DMS53 treated with DMSO at 0.1 percent for 48 hours (cell line): ENCODE results near the gene PIK3R5.

Experiments
- DNase-seq: peaks from one replicate; lab custom pipeline; 2025; ENCODE audit not compliant: unreplicated experiment; lab: John Stamatoyannopoulos, UW

Gene PIK3R5

DNA sequence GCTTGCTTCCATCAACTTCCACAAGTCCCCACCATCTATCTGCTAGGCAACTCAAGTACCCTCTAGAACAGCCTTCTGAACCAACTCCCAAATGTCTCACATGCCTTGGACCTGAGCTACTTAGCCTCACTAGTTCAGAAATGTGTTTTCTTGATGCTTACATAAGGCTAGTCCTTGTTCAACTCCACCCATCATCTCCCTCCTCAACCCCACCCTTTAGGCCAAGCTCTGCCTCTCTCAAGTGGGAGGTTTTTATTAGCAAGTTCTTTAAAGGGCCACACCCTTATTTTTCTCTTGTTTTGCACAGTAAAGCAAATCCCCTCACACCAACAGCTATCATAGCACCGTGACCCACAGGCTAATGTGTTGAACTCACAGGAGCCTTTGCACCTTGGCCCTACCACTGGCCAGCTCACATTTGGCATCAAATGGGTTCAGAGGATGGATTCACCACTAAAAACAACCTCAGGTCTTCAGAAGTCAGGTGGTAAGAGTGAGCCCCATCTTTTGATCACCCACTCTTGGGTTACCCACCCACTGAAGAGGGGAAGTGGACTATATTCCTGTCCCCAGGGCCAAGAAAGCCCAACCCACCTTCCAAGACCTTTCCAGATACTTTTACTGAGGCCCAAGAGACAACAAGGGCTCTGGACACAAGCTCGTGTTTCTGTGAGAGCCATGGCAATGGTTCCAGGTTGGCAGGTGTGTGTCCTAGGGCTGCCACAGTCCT, 12.2 kb downstream of the PIK3R5 start:
- DNase-seq: no peak

DNA sequence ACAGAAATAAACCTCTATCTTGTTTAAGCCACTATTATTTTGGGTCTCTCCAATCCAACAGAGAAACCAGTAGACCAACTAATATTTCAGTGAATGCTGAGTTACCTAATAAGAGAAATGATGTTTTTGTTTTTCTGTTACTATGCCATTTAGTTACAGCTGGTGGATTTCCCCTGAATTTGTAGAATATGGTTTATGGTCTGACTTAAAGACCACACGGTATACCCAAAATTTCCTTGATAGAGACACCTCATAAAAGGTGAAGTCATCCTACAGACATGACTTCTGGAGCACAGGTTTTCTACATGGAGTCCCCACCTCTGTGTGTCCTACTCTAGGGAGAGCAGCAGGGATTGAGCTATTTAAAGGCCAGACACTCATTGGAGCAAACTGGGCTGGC, 13.3 kb downstream of the PIK3R5 start:
- no peak for DNase-seq

DNA sequence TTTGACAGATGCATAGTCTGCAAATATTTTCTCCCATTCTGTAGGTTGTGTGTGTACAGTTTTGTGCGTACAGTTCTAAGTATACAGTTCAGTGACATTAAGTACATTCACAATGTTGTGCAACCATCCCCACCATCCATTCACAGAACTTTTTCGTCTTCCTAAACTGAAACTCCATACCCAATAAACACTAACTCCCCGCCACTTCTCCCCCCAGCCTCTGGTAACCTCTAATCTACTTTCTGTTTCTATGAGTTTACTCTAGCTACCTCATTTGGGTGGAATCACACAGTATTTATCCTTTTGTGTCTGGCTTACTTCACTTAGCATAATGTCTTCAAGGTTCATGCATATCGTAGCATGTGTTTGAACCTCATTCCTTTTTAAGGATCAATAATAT, 14.3 kb downstream of the PIK3R5 start:
- DNase-seq: no peak

DNA sequence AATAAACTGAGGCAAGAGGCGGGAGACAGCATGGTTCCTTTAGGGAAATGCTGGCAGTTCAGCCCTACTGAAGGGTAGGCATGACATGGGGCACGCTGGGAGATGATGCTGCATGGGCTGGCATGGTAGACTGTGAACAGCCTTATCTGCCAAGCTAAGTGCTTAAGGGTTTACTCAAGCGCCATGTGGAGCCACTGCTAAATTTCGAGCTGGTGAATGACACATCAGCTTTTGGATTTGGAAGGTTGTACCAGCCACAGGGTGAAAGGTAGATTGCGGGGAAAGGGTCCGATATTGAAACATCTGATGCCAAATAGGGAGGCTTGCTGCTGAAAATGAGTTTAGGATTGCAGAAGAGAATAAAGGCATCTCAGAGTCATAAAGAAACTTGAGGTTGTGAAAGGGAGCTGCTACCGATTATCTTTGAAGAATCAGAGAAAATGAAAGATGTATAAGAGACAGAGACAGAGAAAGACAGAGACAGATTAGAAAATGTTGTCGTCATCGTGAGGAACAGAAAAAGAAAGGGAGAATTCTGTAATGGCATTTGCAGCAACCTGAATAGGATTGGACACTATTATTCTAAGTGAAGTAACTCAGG, 16.3 kb downstream of the PIK3R5 start:
- no peak for DNase-seq

DNA sequence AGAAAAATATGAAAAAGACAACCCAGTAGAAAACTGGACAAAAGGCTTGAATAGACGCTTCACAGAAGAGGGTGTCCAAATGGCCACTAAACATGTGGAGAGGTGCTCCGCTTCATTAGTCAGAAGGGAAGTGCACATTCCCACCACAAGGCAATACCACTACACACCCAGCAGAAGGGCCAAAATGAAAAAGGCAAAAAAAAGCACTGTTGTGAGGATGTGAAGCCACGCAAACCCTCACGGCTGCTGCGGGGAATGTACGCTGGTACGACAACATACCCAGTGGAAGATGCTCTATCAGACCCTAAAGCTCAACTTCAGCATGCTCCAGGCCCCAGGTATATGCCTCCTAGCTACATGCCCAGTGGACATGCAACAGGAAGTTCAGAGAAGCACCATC, 17.0 kb downstream of the PIK3R5 start:
- no peak for DNase-seq

DNA sequence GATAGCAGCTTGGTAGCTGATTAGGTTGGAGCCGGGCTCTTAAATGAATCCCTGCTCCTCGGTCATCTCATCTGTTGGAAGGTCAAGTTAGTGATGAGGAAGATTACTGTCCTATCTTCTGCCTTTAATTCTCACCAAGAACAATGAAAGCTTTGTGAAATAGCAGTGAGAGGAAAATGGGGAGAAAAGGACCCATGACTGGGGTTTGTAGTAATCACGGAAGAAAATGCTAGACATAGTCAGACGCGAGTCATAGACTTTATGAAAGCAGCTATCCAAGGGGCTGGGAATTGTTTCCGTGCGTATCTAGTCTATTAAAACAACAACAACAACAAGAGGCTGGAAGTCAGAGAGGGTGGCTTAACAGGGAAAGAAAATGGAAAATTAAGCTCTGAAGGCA, 18.3 kb downstream of the PIK3R5 start:
- no peak for DNase-seq

DNA sequence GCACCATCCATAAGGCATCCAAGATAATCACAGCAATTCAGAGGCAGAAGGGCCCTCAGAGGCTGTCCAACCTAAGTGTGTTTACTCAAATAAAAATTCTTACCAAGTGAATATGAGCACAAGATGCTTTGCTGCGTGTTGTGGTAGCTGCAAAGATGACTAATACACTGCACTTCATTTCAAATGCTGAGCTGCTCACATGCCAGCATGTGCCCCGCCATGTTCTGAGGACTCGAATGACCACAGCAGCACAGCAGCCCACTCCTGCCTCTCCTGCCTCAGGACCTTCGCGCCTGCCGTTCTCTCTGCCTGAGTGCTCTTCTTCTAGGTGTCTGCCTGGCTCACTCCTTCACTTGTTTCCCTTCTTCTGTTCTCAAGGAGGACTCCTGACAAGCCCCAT, 19.0 kb downstream of the PIK3R5 start:
- no peak for DNase-seq

DNA sequence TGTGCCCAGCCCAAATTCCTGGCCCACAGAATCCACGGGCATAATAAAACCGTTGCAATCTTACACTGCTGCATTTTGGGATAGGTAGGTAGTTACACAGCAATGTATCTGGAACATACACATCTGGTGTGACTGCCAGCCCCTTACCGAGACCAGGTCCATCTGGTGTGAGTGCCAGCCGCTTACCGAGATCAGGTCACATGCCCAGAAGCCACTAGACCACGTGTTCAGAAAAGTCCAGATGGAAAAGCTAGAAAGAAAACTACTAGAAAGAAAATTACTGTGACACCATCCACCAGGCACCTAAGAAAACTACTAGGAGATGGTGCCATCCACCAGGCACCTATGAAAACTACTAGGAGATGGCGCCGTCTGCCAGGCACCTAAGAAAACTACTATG, 19.4 kb downstream of the PIK3R5 start:
- DNase-seq: no peak

DNA sequence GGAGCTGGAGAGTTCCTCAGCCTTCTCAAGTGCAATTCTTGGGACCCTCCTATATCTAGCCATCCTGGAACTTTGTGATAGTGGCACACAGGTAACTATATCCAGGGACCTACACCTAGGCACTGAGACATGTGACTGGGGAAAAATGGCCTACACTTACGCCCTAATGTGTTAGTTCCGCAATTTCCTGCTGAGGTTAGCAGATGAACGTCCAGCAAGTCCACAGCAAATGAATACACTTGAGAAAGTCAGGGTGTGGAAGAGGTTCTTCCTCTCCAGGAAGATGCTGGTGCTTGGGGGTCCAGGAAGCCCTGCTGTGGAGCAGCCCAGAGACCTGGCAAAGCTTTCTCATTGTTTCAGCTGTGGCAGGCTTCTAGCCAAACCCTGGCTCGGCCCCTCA, 20.8 kb downstream of the PIK3R5 start:
- DNase-seq: no peak

DNA sequence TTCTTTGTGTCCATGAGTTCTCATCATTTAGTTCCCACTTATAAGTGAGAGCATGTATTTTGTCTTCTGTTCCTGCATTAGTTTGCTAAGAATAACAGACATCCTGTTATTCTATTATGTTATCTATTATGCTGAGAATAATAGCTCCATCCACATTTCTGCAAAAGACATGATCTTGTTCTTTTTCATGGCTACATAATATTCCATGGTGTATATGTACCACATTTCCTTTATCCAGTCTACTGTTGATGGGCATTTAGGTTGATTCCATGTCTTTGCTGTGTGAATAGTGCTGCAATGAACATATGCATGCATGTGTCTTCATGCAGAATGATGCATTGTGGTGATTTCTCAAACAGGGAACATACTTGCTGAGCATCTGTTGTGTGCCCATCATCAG, 21.4 kb downstream of the PIK3R5 start:
- no peak for DNase-seq

DNA sequence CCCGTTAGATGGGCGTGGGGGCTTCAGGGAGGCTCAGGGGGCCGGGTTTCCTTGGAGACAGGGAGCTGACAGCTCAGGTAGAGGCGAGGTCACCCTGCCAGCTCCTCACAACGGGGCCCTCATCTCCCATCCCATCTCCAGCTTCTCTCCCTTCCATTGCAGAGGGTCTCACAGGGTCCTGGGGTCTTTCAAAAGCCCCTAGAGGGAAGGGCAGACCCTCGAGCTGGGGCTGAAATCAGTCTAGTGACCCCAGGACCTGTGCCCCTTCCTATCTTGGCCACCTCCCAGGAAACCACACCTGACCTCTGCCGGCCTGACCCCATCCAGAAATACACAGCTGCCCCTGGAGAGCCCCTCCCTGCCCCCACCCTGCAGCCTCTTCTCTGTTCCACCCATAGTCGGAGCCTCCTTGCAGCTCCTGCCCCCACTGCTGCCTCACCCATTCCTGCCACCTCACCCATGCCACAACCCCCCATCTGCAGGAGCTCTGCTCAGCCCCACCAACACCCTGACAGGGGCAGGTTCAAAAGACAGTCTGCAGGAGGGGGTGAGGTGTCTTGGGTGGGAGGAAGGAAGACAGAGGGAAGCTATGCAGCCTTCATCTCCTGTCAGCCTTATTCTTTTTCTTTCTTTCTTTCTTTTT, 23.4 kb downstream of the PIK3R5 start:
- no peak for DNase-seq

DNA sequence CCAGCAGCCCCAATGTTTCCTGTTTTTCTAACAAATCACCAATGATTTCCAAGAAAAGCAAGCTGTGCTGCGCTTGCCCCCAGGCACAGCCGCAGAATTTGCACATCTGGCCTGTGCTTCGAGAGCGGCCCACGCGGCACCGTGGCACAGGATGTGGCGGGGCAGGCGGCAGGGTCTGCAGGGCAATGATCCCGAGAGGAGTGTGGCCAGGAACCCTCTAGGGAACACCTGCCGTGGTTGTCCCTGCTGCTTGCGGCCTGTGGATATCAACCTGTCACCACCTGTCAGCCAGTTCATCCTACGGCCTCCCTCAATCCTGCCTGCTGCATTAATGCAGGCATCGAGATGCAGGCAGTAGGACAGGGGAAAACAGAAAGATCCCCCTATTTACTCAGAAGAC, 24.0 kb downstream of the PIK3R5 start:
- DNase-seq: no peak

DNA sequence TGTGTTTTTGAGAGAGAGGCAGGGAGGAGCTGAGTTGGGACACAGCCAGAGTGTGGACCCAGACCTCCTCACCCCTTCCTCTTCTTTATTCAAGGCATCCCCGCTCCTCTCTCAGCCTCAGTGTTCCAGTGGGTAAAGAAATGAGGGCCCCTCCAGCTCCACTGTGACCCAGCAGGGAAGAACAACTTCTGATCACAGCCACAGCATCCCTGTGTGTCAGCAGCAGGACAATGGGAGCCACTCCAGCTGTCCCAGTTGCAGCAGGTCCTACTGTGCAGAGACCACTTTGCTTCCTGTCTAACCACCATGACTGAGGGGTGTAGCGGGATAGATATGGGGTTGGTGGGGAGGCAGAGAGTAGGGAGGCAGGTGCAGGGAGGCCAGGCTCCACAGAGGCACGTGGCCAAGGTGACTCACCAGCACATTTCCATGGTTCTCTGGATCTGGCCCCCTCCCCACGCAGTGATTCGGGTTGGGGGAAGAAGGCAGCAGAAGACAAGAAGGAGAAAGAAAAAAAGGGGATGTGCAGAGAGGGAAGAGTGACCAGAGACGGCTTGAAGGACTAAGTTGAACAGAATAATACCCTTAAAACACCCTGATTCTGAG, 24.5 kb downstream of the PIK3R5 start:
- DNase-seq: no peak

DNA sequence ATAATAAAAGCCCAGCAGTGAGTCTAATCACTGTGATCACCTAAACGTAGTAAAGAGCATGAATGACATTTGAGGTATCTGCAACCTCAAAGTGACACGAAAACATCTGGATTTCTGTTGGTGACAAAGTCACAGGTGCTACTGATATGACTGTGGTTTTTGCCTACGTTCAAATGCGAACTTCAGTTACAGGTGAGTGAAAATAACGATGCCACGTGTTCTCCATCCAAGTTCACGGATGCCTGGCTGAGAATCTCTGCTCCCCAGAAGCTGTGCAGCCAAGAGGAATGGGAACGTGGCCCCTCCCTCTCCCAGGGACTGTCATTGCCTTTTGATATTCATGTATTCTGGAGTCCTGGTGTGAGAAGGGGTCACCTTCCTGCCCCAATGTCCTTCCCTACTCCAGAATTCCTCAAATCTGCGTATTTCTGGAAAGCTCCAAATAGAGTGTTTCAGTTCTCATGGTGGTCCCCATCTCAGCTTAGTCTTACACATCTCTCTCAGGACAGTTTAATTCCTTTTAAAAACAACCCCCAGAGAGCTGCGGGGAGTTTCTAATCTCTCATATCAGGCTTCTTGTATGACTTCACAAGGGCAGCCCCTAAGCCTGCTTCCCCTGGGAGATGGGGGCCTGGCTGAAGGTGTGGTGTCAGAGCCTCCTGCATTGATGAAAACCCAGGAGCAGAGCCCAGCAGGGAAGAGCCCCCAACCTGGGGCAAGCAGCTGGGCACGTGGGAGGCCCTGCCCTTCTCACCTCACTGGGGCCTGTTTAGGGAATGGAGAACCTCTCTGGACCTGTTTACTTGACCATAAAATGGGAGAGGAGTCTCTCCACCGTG, 25.8 kb downstream of the PIK3R5 start:
- no peak for DNase-seq

DNA sequence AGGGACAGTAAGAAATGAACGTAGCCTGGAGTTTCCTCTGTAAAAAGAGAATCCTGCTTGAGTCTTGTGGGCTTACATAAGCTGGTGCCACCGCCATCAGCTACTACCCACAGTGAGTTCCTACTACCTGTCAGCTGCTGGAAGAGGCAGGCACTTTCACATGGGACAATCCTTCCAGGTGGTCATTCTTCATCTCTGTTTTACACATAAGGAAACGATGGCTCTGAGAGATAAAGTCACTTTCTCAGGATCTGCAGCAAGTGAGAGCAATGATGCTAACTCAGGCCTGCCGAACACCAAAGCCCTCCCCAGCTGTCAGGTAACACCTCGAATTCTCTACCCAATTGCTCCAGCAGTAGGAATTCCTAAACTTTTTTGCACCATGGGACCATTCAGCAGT, 26.6 kb downstream of the PIK3R5 start:
- no peak for DNase-seq

DNA sequence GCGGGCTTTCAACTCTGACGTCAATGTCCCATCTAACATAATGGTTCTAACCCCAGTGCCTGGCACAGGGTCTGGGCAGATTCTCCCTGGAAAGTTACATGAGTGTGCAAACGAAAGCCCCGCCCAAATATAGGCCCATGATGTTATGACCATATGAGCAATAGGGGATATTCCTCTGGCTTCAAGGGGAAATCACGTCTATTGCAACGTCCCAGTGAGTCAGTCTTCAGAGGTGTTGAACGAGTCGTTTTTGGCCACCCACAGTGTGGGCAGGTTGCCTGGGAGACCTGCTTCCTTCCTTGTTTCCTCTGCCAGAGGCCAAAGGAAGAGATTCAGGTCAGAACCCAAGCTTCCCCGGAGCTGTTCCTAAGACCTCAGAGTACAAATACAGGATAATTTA, 30.3 kb downstream of the PIK3R5 start:
- no peak for DNase-seq

DNA sequence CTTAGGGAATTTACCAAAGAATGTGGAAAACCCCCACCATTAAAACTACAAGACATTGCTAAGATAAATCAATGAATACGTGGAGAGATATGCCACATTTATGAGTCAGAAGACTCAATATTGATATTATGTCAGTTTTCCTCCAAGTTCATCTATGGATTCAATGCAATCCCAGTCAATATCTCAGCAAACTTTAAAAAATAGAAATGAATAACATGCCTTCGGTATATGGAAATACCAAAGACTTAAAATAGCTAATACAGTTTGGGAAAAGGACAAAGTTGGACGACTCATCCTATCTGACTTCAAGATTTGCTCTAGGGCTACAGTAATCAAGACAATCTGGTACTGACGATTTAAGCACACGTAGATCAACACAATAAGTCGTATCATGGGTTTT, 31.2 kb downstream of the PIK3R5 start:
- DNase-seq: no peak

DNA sequence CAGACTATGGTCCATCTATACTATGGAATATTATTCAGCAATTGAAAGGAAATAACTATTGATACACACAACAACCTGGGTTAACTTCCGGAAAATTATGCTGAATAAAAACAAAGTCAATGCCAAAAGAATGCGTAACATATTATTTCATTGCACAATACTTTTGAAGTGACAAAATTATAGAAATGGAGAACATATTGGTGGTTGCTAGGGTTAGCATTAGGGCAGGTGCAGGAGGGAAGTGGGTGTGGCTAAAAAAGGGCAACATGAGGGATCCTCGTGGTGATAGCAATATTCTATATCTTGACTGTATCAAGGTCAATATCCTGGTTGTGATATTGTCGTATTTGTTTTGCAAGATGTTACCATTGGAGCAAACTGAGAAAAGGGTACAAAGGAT, 34.9 kb downstream of the PIK3R5 start:
- DNase-seq: no peak

DNA sequence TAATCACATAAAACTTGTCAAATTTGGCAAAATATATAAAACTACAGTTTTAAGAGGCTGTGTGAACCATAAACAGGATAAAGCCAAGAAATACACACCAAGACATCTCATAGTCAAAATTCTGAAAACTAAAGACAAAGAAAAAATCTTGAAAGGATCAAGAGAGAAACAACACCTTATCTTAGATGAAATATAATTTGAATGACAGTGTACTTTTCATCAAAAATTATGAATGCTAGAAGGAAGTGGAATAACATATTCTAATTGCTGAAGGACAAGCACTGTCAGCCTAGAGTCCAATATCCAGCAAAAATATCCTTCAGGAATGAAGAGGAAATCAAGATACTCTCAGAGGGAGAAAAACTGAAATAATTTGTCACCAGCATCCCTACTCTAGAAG, 37.2 kb downstream of the PIK3R5 start:
- DNase-seq: no peak

DNA sequence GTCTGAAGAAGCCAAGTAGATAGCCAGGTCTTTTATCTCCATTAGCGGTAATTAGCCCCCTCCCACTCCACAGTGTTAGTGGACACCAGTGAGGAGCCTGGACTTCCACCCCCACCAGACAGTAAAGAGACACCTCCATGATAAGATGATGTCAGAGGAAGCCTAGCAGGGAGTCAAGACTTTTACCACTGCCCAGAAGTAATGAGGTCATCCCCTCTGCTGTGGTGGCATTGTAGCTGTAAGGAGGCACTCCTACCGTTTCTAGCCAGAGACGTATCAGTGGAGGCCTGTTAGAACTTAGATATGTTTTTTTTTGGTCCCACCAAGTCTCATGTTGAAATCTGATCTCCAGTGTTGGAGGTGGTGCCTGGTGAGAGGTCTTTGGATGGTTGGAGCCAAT, 38.1 kb downstream of the PIK3R5 start:
- DNase-seq: no peak

DNA sequence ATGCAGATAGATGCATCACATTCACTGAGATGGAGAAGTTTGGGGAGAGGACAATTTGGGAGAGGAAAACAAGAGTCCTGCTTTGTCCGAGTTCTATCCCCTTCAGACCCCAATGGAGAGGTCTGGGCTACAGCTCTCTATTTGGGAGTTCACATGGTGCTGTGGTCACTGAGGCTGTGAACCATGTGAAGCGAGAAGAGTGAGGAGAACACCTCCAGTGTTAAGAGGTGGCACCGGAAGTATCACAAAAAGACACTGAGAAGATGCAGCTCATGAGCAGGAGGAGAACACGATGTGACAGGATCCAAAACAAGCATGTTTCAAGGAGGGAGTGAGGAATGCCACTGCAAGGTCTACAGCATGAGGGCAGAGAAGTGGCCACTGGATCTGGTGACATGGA, 39.7 kb downstream of the PIK3R5 start:
- no peak for DNase-seq
